ENCODE measurements around the gene BCL6B.
A peak's percentile ranks its signal among the peaks of the same experiment; 100 is the strongest.

The BCL6B gene

GRCh38 chr17:7018331-7018964 is 4.4 kb upstream of the BCL6B start:
- no peaks in the 10 kb centered on the region for H3K9me3 ChIP-seq (ENCODE audit: control insufficient read depth, low read length)
- H3K4me1 ChIP-seq (ENCODE audit: control insufficient read depth, insufficient read depth, low read length, poor library complexity, severe bottlenecking), result peaks cover 47% of the 10 kb centered on the region
- DNase-seq, result no peak
- H3K36me3 ChIP-seq (ENCODE audit: control insufficient read depth, insufficient read depth, low read length), result peaks cover 5% of the 10 kb centered on the region
- H3K27ac ChIP-seq (ENCODE audit: insufficient read depth, low read length, poor library complexity, severe bottlenecking), result no peak overlapping the region
- H3K27me3 ChIP-seq (replicated peaks; ENCODE audit: control insufficient read depth, insufficient read depth, low read length, poor library complexity, severe bottlenecking), result no peaks in the 10 kb centered on the region
- H3K4me3 ChIP-seq (ENCODE audit: insufficient read depth, low read depth, low read length, poor library complexity, severe bottlenecking), result no peak overlapping the region

GRCh38 chr17:7019367-7019766 is 3.5 kb upstream of the BCL6B start:
- Histone ChIP-seq H3K27ac (ENCODE audit: insufficient read depth, low read length, poor library complexity, severe bottlenecking) (no peak overlapping the region), H3K4me1 (ENCODE audit: control insufficient read depth, insufficient read depth, low read length, poor library complexity, severe bottlenecking) (peaks cover 40% of the 10 kb centered on the region), H3K4me3 (ENCODE audit: insufficient read depth, low read depth, low read length, poor library complexity, severe bottlenecking) (no peak overlapping the region)

GRCh38 chr17:7019839-7020519 is 2.9 kb upstream of the BCL6B start:
- Histone ChIP-seq H3K9me3 (ENCODE audit: control insufficient read depth, low read length) (no peaks in the 10 kb centered on the region), H3K27me3 (replicated peaks; ENCODE audit: control insufficient read depth, insufficient read depth, low read length, poor library complexity, severe bottlenecking) (no peaks in the 10 kb centered on the region), H3K4me3 (ENCODE audit: insufficient read depth, low read depth, low read length, poor library complexity, severe bottlenecking) (no peak overlapping the region), H3K36me3 (ENCODE audit: control insufficient read depth, insufficient read depth, low read length) (peaks cover 5% of the 10 kb centered on the region), H3K4me1 (ENCODE audit: control insufficient read depth, insufficient read depth, low read length, poor library complexity, severe bottlenecking) (peaks cover 40% of the 10 kb centered on the region), H3K27ac (ENCODE audit: insufficient read depth, low read length, poor library complexity, severe bottlenecking) (no peak overlapping the region)
- DNase-seq, result no peak

More at GRCh38 chr17:7019367-7019766, 3.5 kb upstream of the BCL6B start:
- peaks cover 5% of the 10 kb centered on the region for H3K36me3 ChIP-seq (ENCODE audit: control insufficient read depth, insufficient read depth, low read length)
- DNase-seq, result no peak
- H3K27me3 ChIP-seq (replicated peaks; ENCODE audit: control insufficient read depth, insufficient read depth, low read length, poor library complexity, severe bottlenecking), result no peaks in the 10 kb centered on the region
- no peaks in the 10 kb centered on the region for H3K9me3 ChIP-seq (ENCODE audit: control insufficient read depth, low read length)

GRCh38 chr17:7020894-7021664 is 1.8 kb upstream of the BCL6B start:
- Histone ChIP-seq H3K4me1 (ENCODE audit: control insufficient read depth, insufficient read depth, low read length, poor library complexity, severe bottlenecking) (peaks cover 33% of the 10 kb centered on the region), H3K27ac (ENCODE audit: insufficient read depth, low read length, poor library complexity, severe bottlenecking) (no peak overlapping the region), H3K36me3 (ENCODE audit: control insufficient read depth, insufficient read depth, low read length) (peaks cover 5% of the 10 kb centered on the region), H3K9me3 (ENCODE audit: control insufficient read depth, low read length) (no peaks in the 10 kb centered on the region), H3K27me3 (replicated peaks; ENCODE audit: control insufficient read depth, insufficient read depth, low read length, poor library complexity, severe bottlenecking) (no peaks in the 10 kb centered on the region), H3K4me3 (ENCODE audit: insufficient read depth, low read depth, low read length, poor library complexity, severe bottlenecking) (no peak overlapping the region)
- no peak for DNase-seq

GRCh38 chr17:7021993-7022778 is 664 bp upstream of the BCL6B start:
- Histone ChIP-seq H3K27ac (ENCODE audit: insufficient read depth, low read length, poor library complexity, severe bottlenecking) (peak overlapping the region; percentile 15), H3K4me1 (ENCODE audit: control insufficient read depth, insufficient read depth, low read length, poor library complexity, severe bottlenecking) (peaks cover 25% of the 10 kb centered on the region), H3K4me3 (ENCODE audit: insufficient read depth, low read depth, low read length, poor library complexity, severe bottlenecking) (peak overlapping the region; percentile 44), H3K36me3 (ENCODE audit: control insufficient read depth, insufficient read depth, low read length) (no peaks in the 10 kb centered on the region), H3K27me3 (replicated peaks; ENCODE audit: control insufficient read depth, insufficient read depth, low read length, poor library complexity, severe bottlenecking) (no peaks in the 10 kb centered on the region), H3K9me3 (ENCODE audit: control insufficient read depth, low read length) (no peaks in the 10 kb centered on the region)
- DNase-seq, result peak; percentile 59 to 65 (median 62)

- peak overlapping the region; percentile 35 for H3K4me3 ChIP-seq (ENCODE audit: insufficient read depth, low read depth, low read length, poor library complexity, severe bottlenecking)
- H3K27ac ChIP-seq (ENCODE audit: insufficient read depth, low read length, poor library complexity, severe bottlenecking), result peak overlapping the region; percentile 27
- H3K27me3 ChIP-seq (replicated peaks; ENCODE audit: control insufficient read depth, insufficient read depth, low read length, poor library complexity, severe bottlenecking), result no peaks in the 10 kb centered on the region
- no peaks in the 10 kb centered on the region for H3K9me3 ChIP-seq (ENCODE audit: control insufficient read depth, low read length)
- DNase-seq, result peak; percentile 94 to 96 (median 95)
- H3K36me3 ChIP-seq (ENCODE audit: control insufficient read depth, insufficient read depth, low read length), result no peaks in the 10 kb centered on the region
- peaks cover 21% of the 10 kb centered on the region for H3K4me1 ChIP-seq (ENCODE audit: control insufficient read depth, insufficient read depth, low read length, poor library complexity, severe bottlenecking)
Measured at GRCh38 chr17:7023576-7024401, 939 bp downstream of the BCL6B start.

- H3K36me3 ChIP-seq (ENCODE audit: control insufficient read depth, insufficient read depth, low read length), result no peaks in the 10 kb centered on the region
- no peak overlapping the region for H3K27ac ChIP-seq (ENCODE audit: insufficient read depth, low read length, poor library complexity, severe bottlenecking)
- no peak for DNase-seq
- H3K9me3 ChIP-seq (ENCODE audit: control insufficient read depth, low read length), result no peaks in the 10 kb centered on the region
- peaks cover 24% of the 10 kb centered on the region for H3K4me1 ChIP-seq (ENCODE audit: control insufficient read depth, insufficient read depth, low read length, poor library complexity, severe bottlenecking)
- no peak overlapping the region for H3K4me3 ChIP-seq (ENCODE audit: insufficient read depth, low read depth, low read length, poor library complexity, severe bottlenecking)
- no peaks in the 10 kb centered on the region for H3K27me3 ChIP-seq (replicated peaks; ENCODE audit: control insufficient read depth, insufficient read depth, low read length, poor library complexity, severe bottlenecking)
Measured at GRCh38 chr17:7024402-7024785, 1.5 kb downstream of the BCL6B start.

- DNase-seq, result no peak
- H3K36me3 ChIP-seq (ENCODE audit: control insufficient read depth, insufficient read depth, low read length), result no peaks in the 10 kb centered on the region
Measured at GRCh38 chr17:7025245-7025644, 2.4 kb downstream of the BCL6B start.

GRCh38 chr17:7026471-7027115 is 3.7 kb downstream of the BCL6B start:
- Histone ChIP-seq H3K4me1 (ENCODE audit: control insufficient read depth, insufficient read depth, low read length, poor library complexity, severe bottlenecking) (peaks cover 34% of the 10 kb centered on the region), H3K36me3 (ENCODE audit: control insufficient read depth, insufficient read depth, low read length) (no peaks in the 10 kb centered on the region), H3K27me3 (replicated peaks; ENCODE audit: control insufficient read depth, insufficient read depth, low read length, poor library complexity, severe bottlenecking) (no peaks in the 10 kb centered on the region), H3K4me3 (ENCODE audit: insufficient read depth, low read depth, low read length, poor library complexity, severe bottlenecking) (no peak overlapping the region), H3K27ac (ENCODE audit: insufficient read depth, low read length, poor library complexity, severe bottlenecking) (no peak overlapping the region), H3K9me3 (ENCODE audit: control insufficient read depth, low read length) (no peaks in the 10 kb centered on the region)
- DNase-seq, result no peak

More at GRCh38 chr17:7025245-7025644, 2.4 kb downstream of the BCL6B start:
- Histone ChIP-seq H3K4me3 (ENCODE audit: insufficient read depth, low read depth, low read length, poor library complexity, severe bottlenecking) (no peak overlapping the region), H3K4me1 (ENCODE audit: control insufficient read depth, insufficient read depth, low read length, poor library complexity, severe bottlenecking) (peaks cover 33% of the 10 kb centered on the region), H3K27me3 (replicated peaks; ENCODE audit: control insufficient read depth, insufficient read depth, low read length, poor library complexity, severe bottlenecking) (no peaks in the 10 kb centered on the region), H3K27ac (ENCODE audit: insufficient read depth, low read length, poor library complexity, severe bottlenecking) (no peak overlapping the region), H3K9me3 (ENCODE audit: control insufficient read depth, low read length) (no peaks in the 10 kb centered on the region)

Measured in effector memory CD4-positive, alpha-beta T cell (primary cell).